ENCODE measurements around the gene ZBTB39. TPM values are rescaled to one million over a fixed set of nuclear protein-coding genes. Genes with fewer than 3 reads are reported as not detected.

The ZBTB39 gene
- polyA plus RNA-seq, 3 donors, result 12.8 to 14.0 (median 13.8) TPM

DNA sequence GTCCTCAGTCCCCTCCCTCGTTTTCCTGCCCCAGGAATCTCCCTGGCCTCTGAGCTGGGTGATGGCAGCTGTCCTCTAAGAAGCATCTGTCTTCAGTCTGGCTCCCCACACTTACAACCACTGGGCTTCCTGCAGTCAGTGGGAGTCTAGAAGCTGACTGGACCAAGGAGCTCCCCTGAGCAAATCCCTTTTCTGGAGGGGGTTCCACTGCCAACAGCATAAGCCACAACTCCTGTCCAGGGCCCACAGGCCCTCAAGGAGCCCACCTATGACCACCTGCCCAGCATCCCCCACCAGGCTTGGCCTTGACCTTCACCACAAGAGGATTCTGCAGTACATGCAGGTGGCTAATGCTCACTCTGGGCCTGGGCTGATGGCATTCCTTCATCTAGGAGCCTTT, 53.0 kb downstream of the ZBTB39 start:
- DNase-seq, result no peak

- no peak for DNase-seq
These were observed 54.6 kb downstream of the ZBTB39 start for GRCh38 chr12:56951582-56952339.

GRCh38 chr12:56948881-56949280, 57.5 kb downstream of the ZBTB39 start:
- DNase-seq, result no peak

Other genes starting within 250 kb of the ZBTB39 start
- gene HSD17B6, start 243.2 kb downstream of the ZBTB39 start, polyA plus RNA-seq (ENCODE audit: insufficient read length in 3 of 3), result 1 to 10 TPM in 2 of 3 donors, under 1 TPM in 1; 0.97 to 1.5 (median 1.1) TPM
- under 1 TPM; 0.07 to 0.21 (median 0.16) TPM for gene SDR9C7, start 72.1 kb downstream of the ZBTB39 start, polyA plus RNA-seq (ENCODE audit: insufficient read length in 3 of 3)
- gene RDH16, start 48.9 kb downstream of the ZBTB39 start, polyA plus RNA-seq (ENCODE audit: insufficient read length in 3 of 3), result 1 to 10 TPM in 2 of 3 donors, under 1 TPM in 1; 0.50 to 1.4 (median 1.0) TPM
- gene TAC3, start 10.0 kb upstream of the ZBTB39 start, polyA plus RNA-seq (ENCODE audit: insufficient read length in 3 of 3), result 1 to 10 TPM in 2 of 3 donors, under 1 TPM in 1; 0.64 to 2.2 (median 1.1) TPM
- gene MYO1A, start 43.6 kb upstream of the ZBTB39 start, polyA plus RNA-seq (ENCODE audit: insufficient read length in 3 of 3), result under 1 TPM; 0.14 to 0.25 (median 0.21) TPM
- gene NEMP1, start 72.2 kb upstream of the ZBTB39 start, polyA plus RNA-seq (ENCODE audit: insufficient read length in 3 of 3), result 10 to 100 TPM; 22.1 to 35.0 (median 27.9) TPM
- gene NAB2, start 82.6 kb upstream of the ZBTB39 start, polyA plus RNA-seq (ENCODE audit: insufficient read length in 3 of 3), result 10 to 100 TPM; 47.0 to 53.9 (median 53.8) TPM
- 100 to 1,000 TPM in 2 of 3 donors, 10 to 100 TPM in 1; 98.8 to 134 (median 127) TPM for gene STAT6, start 104.8 kb upstream of the ZBTB39 start, polyA plus RNA-seq (ENCODE audit: insufficient read length in 3 of 3)
- 100 to 1,000 TPM in 1 of 3 donors, 10 to 100 TPM in 2; 70.4 to 103 (median 83.3) TPM for gene LRP1, start 121.9 kb upstream of the ZBTB39 start, polyA plus RNA-seq (ENCODE audit: insufficient read length in 3 of 3)
- not detected for gene LRP1-AS, start 141.1 kb upstream of the ZBTB39 start, polyA plus RNA-seq (ENCODE audit: insufficient read length in 3 of 3)
- 1 to 10 TPM; 3.7 to 5.8 (median 3.9) TPM for gene NXPH4, start 210.2 kb upstream of the ZBTB39 start, polyA plus RNA-seq (ENCODE audit: insufficient read length in 3 of 3)
- 10 to 100 TPM; 82.5 to 90.7 (median 89.9) TPM for gene SHMT2, start 223.2 kb upstream of the ZBTB39 start, polyA plus RNA-seq (ENCODE audit: insufficient read length in 3 of 3)
- 1 to 10 TPM; 4.3 to 9.6 (median 7.8) TPM for gene STAC3, start 244.6 kb upstream of the ZBTB39 start, polyA plus RNA-seq (ENCODE audit: insufficient read length in 3 of 3)

Data from renal pelvis (tissue), 4 donors.